HG03039 (cell line): Measurements from ENCODE around the gene PTPRU.
"Not testable (repeated sequence)": the region's sequence is repeated elsewhere in the genome, so short reads cannot be mapped to it uniquely, and the experiment has no call there.

Experiments
- ATAC-seq: cut with Tn5 transposase; IDR thresholded peaks from one replicate; pipeline ENCODE4 v1.9.1; 2021; ENCODE audit warnings: mild to moderate bottlenecking, moderate library complexity; ENCODE audit not compliant: unreplicated experiment

The PTPRU gene

GRCh38 chr1:29285771-29286170 is 49.4 kb downstream of the PTPRU start:
- no peak for ATAC-seq

GRCh38 chr1:29286194-29286767 is 50.0 kb downstream of the PTPRU start:
- no peak for ATAC-seq

DNA sequence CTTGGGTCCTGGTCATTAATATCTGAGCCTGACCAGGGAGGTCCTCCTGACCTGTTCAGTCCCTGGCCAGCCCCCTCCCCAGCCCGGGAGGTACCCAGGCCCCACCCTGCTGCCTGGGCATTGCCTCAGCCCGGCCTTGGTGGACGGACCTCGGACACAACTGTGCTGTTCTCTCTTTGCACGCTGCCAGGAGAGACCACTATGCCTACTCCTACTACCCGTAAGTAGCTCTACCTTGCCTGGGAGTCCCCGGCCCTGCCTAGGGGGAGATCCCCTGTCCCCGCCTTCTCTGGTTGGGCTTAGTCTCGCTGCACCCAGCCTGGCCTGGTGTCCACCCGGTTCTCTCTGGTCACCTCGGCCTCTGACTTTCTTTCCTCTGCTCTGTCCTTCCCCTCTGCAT is 53.2 kb downstream of the PTPRU start:
- ATAC-seq: no peak

- ATAC-seq: no peak
Observed at GRCh38 chr1:29290414-29290985, 54.2 kb downstream of the PTPRU start.

GRCh38 chr1:29291756-29292155 is 55.4 kb downstream of the PTPRU start:
- ATAC-seq: no peak

DNA sequence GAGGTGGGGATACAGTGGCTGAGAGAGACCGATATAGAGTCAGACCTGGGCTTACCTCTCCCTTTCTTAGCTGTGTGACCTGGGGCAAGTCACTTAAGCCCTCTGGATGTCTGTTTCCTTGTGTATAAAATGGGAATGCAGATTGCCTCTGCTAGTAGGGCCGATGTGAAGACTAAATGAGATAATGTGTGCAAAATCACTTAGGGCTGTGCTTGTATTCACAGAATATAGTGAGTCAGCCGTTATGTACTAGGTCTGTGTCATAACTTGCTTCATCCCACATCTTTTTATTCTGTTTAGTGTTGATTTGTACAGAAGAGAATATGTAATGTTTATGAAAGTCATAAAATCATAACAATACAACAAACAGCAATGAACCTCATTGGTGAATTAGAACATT is 56.0 kb downstream of the PTPRU start:
- no peak for ATAC-seq

DNA sequence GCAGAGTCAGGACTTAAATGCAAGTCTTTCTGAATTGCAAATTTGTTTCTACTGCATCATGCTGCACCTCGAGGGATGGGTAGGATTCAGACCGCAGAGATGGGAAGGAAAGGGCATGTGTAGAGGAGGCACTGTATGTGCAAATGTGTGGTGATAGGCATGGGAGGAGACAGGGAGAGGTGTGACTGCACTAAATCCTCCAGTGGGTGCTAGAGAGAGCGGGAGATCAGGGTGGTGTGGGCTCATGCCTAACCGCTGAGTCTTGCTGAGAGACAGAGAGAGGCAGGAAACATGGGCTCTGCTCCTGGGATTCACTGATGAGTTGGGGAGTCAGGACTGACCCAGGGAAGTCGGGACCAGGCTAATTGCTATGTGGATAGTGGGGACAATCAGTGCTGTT is 61.1 kb downstream of the PTPRU start:
- ATAC-seq: no peak

DNA sequence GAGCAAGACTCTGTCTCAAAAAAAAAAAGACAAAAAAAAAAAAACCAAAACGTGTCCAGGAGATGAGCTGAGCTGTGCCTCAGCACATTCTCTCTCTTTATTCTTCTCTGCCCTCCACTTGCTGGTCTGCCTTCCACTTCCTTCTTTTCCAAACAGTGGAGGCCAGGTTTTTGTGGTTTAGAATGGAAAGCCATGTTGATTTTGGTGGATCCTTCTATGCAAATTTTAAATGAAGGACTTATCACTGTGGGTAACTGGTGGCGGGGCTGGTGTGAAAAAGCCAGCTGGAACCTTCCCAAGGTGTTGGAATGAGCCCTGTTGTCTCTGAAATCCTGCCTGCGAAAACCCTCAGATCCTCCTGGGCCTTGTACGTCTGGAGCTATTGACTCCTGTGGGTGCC is 61.9 kb downstream of the PTPRU start:
- no peak for ATAC-seq

- ATAC-seq: no peak
Observed at GRCh38 chr1:29299446-29299845, 63.1 kb downstream of the PTPRU start.

DNA sequence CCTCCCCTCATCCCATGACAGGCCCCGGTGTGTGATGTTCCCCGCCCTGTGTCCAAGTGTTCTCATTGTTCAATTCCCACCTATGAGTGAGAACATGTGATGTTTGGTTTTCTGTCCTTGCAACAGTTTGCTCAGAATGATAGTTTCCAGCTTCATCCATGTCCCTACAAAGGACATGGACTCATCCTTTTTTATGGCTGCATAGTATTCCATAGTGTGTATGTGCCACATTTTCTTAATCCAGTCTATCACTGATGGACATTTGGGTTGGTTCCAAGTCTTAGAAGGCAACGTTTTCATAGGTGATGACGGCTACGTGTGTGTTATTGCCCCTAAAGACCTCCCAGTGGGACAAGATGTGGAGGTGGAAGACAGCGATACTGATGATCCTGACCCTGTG is 65.4 kb downstream of the PTPRU start:
- not testable (repeated sequence) for ATAC-seq

DNA sequence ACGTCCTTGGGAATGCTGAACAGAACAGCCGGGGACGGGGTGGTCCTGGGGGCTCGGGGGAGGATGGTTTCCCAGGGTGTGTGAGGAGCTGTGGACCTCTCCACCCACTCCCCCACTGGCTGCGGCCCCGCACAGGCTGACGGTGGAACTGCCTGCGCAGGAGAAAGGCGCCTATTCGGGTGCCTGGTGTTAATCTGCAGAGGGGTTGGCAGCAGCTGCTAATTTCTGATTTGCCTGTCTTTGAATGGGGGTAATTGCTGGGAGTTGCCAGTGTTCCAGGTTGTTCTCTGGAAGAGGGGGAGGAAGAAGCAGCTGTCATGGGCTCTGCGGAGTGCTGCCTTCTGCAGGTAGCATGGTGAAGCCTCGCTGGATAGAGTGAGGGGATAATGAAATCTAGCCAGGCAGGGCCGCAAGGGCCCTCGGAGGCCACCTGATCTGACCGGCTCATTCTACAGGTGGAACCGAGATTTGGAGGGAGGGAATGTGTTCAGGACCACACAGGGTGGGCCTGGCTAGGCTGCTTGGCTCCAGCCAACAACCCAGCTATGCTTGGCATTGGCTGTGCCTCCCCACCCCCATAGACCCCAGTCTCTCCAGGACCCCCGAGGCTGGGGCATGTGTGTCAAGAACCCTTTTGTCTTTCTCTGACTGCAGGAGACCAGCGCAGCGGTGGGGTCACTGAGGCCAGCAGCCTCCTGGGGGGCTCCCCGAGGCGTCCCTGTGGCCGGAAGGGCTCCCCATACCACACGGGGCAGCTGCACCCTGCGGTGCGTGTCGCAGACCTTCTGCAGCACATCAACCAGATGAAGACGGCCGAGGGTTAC is 67.1 kb downstream of the PTPRU start:
- ATAC-seq: no peak

DNA sequence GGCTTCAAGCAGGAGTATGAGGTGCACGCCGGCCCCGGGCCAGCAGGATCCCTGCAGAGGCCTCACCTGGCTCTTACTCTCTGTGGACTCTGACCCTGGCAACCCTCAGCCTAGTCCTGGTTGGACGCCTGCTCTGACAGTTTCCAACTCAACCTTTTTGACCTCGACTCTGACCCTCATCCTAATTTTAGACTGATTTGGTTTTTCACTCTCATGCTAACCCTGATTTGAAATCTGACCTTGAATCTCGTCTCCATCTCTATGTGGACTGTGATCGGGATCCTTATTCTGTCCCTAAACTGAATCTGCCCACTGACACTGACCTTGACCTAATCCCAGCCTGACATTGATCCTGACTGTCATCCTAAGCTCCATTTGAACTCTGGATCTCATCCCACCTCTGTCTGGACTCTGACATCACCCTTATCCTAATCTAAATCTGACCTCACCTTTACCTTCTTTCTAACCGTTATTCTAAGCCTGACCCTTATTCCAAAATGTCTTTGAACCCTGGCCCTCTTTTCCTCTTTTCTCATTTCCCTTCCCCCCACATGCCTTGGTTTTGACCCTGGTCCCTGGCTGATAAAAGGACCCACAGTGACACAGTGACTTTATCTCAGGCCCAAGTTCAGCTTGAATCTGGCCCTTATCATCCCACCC is 67.8 kb downstream of the PTPRU start:
- ATAC-seq: no peak

- ATAC-seq: no peak
Observed at GRCh38 chr1:29305943-29306342, 69.6 kb downstream of the PTPRU start.

DNA sequence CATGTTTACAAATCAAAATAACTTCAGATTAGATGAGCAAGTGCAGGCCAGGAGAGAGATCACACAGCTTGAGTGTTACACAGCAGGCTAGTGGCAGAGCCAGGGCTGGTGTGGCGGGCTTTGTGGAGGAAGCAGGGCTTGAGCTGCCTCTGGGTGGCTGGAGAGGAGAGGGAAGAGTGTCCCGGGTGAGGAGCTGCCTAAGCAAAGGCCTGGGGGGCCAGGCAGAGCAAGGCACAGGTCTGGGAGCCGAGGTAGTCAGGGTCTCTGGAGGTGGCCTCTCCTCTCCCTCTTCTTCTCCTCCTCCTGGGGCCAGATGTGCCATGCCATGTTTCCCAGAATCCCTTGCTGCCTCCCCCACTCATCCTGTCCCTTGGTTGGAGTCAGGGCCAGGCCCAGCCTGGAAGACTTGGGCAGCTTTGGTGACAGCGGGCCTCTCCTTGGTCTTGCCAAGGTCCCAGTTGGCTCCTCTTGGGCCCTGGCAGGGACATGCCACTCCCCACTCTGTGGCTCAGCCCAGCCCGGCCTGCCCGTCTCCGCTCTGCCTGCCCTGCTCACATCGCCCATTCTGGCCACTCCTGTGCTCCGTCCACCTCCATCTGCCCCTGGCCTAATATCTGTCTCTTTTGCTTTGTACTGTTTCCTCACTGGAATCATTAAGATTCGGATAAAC is 70.3 kb downstream of the PTPRU start:
- no peak for ATAC-seq

- ATAC-seq: no peak
Observed at GRCh38 chr1:29309075-29309474, 72.8 kb downstream of the PTPRU start.

DNA sequence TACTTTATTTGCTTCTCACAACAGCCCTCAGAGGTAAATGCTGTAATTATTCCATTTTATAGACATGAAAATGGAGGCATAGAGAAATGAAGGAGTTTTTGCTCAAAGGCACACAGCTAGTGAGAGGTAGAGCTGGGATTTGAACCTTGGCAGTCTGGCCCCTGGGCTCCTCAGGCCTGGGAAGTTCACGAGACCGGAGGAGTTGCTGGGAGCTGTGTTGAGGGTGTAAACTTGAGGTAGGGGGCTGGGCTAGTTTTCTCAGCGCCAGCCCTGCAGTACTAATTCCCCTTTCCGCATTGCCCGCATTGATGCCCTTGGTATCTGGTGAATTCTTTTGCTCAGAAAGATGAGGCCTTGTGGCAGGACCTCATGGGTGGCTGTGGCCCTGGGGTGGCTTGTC is 73.3 kb downstream of the PTPRU start:
- ATAC-seq: no peak

GRCh38 chr1:29310616-29311180 is 74.4 kb downstream of the PTPRU start:
- ATAC-seq: no peak

GRCh38 chr1:29311352-29312030 is 75.2 kb downstream of the PTPRU start:
- ATAC-seq: no peak

- ATAC-seq: no peak
Observed at GRCh38 chr1:29312469-29313461, 76.4 kb downstream of the PTPRU start.
